Measurements from ENCODE around the gene TRIM71.
"Not testable (repeated sequence)": the region's sequence is repeated elsewhere in the genome, so short reads cannot be mapped to it uniquely, and the experiment has no call there.

The TRIM71 gene

GRCh38 chr3:32817558-32818228 is at the start of gene TRIM71:
TSS of gene TRIM71 (plus strand) at chr3:32817997. CDS start at chr3:32818081, 84 bp downstream.
- DNase-seq (ENCODE audit: low read depth): peak; percentile 2

DNA sequence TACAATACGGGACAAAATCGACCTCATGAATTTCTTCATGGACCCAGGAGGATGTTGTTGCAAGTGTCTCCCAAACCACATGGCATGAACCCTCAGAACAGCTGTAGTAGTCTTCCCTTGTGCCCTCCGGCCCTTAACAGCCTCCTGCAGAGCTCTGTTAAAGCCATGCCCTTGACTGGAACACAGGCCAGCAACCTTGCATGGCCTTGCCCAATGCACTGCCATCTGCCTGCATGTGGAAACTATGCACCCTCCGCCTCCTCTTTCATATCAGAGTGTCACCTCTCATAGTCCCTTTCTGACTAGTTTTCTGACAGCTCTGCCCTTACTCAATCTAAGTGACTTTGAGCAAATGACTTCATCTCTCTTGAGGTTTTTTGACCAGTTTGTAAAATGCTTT is 39.4 kb upstream of the TRIM71 start:
- DNase-seq (ENCODE audit: low read depth): no peak

DNA sequence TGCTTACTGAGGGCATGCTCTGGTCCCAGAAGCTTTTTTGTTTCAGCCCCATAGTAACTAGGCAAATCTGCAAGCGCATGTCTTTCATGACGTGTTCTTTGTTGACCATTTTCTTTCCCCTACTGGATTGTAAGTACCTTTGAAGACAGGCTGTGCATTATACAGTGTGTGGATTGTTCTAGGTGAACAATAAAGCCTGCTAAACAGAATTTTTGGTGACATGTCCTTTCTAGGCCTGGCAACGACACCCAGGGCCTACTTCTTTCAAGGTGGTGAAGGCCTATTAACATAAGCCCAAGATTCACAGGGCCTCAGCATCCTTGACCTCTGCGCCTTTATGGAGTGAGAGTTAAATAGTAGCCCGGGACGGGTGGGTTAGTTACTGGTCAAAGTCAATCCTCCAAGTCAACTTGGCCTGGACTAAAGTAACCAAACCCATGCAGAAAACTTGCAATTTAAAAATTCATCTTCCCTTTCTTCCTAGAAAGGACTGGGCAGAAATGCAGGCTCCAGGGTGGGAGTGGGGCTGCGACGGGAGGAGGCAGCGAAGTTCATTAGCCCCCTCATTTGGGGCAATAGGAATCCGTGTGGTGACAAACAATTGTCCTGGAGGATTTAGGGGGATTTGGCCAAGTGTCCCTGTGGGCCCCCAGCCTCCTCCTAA is 37.6 kb upstream of the TRIM71 start:
- DNase-seq (ENCODE audit: low read depth): no peak

DNA sequence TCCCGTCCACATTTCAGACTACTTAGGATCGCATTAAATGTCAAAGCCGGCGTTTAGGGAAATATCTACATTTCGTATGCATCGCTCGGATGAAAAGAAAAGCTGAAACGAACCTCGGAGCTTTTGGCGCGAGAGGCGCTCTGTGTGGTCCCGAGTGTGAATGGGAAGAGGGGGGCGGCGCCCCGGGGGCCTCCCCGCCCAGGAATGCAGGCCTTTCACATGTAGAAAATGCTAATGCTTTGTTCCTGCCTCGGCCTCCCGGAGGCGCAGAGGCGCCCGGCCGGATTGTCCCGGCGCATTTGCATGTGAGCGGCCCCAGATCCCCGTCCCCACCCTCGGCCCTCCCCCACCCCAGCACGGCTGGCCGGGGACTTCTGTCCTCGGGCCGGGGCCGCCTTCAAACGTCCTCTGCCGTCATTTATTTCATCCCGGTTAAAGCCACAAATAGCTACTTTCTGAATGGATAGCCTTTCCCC is 37.0 kb upstream of the TRIM71 start:
- DNase-seq (ENCODE audit: low read depth): no peak

GRCh38 chr3:32781211-32781968 is 36.4 kb upstream of the TRIM71 start:
- DNase-seq (ENCODE audit: low read depth): peak; percentile 46

DNA sequence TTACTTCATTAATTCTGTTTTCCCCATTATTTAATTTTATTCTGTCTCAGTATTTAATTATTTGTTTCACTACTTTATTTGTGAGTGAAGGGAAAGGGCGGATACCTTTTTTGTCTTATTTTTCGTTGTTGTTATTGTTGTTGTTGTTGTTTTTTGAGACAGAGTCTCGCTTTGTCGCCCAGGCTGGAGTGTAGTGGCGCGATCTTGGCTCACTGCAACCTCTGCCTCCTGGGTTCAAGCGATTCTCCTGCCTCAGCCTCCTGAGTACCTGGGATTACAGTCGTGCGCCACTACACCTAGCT is 35.9 kb upstream of the TRIM71 start:
- not testable (repeated sequence) for DNase-seq (ENCODE audit: low read depth)

- DNase-seq (ENCODE audit: low read depth): no peak
Observed at GRCh38 chr3:32782407-32782806, 35.4 kb upstream of the TRIM71 start.

GRCh38 chr3:32791833-32792232 is 26.0 kb upstream of the TRIM71 start:
- DNase-seq (ENCODE audit: low read depth): no peak

DNA sequence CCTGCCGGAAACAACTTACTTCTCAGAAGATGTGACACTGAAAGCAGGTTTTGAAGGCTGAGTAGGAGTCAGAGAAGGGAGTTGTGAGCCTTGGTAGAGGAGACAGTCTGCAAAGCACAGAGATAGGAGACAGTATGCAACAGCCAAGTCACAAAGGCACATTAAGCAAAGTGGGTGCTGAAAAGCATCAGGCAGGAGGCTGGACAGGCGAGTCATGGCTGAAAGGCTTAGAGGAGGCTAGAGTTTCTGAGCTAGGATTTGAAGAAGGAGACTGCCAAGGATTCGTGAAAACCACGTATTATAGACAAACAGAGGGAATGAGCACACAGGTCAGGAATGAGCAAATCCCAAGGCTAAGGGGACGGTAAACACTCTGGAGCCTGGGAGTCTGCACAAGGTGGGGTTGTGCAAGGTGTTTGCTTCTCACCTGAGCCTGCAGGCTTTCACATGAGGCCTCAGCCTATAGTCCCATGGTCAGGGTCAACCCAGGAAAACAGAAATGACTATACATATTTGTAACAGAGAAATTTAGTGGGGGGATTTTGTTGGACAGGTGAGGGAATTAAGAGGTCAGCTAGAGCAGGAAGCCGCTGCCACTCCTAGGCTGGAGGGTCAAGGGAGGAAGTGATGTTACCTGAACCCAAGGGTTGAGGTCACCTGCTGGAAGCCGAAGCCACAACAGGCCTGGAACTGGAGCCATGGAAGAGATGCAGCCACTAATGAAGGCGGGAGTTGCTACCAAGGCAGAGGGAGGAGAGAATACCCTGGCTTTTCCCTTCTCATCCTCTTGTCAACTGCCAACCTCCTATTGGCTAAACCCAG is 23.1 kb upstream of the TRIM71 start:
- DNase-seq (ENCODE audit: low read depth): no peak

GRCh38 chr3:32796384-32796950 is 21.3 kb upstream of the TRIM71 start:
- DNase-seq (ENCODE audit: low read depth): not testable (repeated sequence)

- no peak for DNase-seq (ENCODE audit: low read depth)
Observed at GRCh38 chr3:32797776-32798175, 20.0 kb upstream of the TRIM71 start.

DNA sequence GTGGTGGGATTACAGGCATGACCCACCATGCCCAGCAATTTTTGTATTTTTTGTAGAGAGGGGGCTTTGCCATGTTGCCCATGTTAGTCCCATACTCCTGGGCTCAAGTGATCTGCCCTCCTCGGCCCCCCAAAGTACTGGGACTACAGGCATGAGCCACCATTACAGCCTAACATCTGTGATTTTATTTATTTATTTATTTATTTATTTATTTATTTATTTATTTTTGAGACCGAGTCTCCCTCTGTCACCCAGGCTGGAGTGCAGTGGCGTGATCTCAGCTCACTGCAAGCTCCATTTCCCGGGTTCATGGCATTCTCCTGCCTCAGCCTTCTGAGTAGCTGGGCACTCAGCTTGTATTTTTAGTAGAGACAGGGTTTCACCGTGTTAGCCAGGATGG is 16.4 kb upstream of the TRIM71 start:
- not testable (repeated sequence) for DNase-seq (ENCODE audit: low read depth)

DNA sequence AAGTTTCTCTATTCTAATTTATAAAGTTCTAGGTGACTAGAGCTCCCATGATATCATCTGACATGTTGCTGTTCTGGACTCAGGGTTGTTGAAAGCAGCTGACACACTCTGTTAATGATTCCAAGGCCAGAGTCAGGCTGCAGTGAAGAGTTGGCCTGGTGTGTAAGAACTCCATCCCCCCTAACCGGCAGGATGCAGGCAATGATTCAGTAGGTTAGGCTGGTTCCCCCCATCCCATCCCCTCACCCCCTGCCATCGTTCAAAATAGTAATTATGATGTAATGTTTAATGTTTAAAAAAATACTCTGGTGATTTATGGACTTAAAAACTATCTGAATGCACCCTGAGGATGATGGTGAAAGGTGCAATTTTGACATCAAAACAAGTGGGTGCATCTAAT is 4.6 kb upstream of the TRIM71 start:
- no peak for DNase-seq (ENCODE audit: low read depth)

GRCh38 chr3:32814361-32814760 is 3.4 kb upstream of the TRIM71 start:
- no peak for DNase-seq (ENCODE audit: low read depth)

GRCh38 chr3:32815841-32816438 is 1.9 kb upstream of the TRIM71 start:
- no peak for DNase-seq (ENCODE audit: low read depth)

- DNase-seq (ENCODE audit: low read depth): peak; percentile 3
Observed at GRCh38 chr3:32816439-32817256, 1.1 kb upstream of the TRIM71 start.

GRCh38 chr3:32817257-32817557 is 590 bp upstream of the TRIM71 start:
- DNase-seq (ENCODE audit: low read depth): no peak

DNA sequence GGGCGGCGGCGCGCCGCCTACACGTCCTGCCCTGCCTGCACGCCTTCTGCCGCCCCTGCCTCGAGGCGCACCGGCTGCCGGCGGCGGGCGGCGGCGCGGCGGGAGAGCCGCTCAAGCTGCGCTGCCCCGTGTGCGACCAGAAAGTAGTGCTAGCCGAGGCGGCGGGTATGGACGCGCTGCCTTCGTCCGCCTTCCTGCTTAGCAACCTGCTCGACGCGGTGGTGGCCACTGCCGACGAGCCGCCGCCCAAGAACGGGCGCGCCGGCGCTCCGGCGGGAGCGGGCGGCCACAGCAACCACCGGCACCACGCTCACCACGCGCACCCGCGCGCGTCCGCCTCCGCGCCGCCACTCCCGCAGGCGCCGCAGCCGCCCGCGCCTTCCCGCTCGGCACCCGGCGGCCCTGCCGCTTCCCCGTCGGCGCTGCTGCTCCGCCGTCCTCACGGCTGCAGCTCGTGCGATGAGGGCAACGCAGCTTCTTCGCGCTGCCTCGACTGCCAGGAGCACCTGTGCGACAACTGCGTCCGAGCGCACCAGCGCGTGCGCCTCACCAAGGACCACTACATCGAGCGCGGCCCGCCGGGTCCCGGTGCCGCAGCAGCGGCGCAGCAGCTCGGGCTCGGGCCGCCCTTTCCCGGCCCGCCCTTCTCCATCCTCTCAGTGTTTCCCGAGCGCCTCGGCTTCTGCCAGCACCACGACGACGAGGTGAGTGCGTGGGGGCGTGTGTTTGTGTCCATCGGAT is 602 bp downstream of the TRIM71 start:
- no peak for DNase-seq (ENCODE audit: low read depth)

- DNase-seq (ENCODE audit: low read depth): no peak
Observed at GRCh38 chr3:32818970-32819511, 1.2 kb downstream of the TRIM71 start.

Measured in HS-5 (cell line).